SK-N-SH (cell line): ENCODE data around the gene TBCEL.

Source experiments
- CTCF ChIP-seq: fragments of 200-600 bp; sonication (generic); IDR thresholded peaks from 2 replicates; pipeline ENCODE4 v1.6.1; 2017; ENCODE audit warnings: antibody characterized with exemption, mild to moderate bottlenecking, moderate library complexity
- EP300 ChIP-seq, 2 experiments: IDR thresholded peaks; 2 replicates each; pipeline versions ENCODE4 v1.4.0 to v1.6.1; 2012; ENCODE audit warnings: borderline replicate concordance in 1 of 2, low read depth in 1 of 2, low read length in 1 of 2
- MXI1 ChIP-seq: IDR thresholded peaks from 2 replicates; pipeline ENCODE4 v1.6.1; 2012; ENCODE audit warnings: mild to moderate bottlenecking, low read depth, low read length, improper control_type of control experiment
- POLR2AphosphoS5 ChIP-seq: IDR thresholded peaks from 2 replicates; pipeline ENCODE4 v1.6.1; 2012; ENCODE audit warnings: low read depth, low read length
- RAD21 ChIP-seq: IDR thresholded peaks from 2 replicates; pipeline ENCODE4 v1.6.1; 2012; ENCODE audit warnings: mild to moderate bottlenecking, low read length
- RCOR1 ChIP-seq: fragments of 150-350 bp; IDR thresholded peaks from 2 replicates; pipeline ENCODE4 v1.6.1; 2017; ENCODE audit warnings: antibody characterized with exemption, low read length
- REST ChIP-seq: IDR thresholded peaks from 2 replicates; pipeline ENCODE4 v1.6.1; 2012; ENCODE audit warnings: mild to moderate bottlenecking, low read depth, low read length, moderate library complexity
- RXRA ChIP-seq: IDR thresholded peaks from 2 replicates; pipeline ENCODE4 v1.4.0; 2012; ENCODE audit warnings: low read depth, mild to moderate bottlenecking, borderline replicate concordance
- SMC3 ChIP-seq: IDR thresholded peaks from 2 replicates; pipeline ENCODE4 v1.6.1; 2012; ENCODE audit warnings: low read depth, low read length, improper control_type of control experiment
- TAF1 ChIP-seq: IDR thresholded peaks from 2 replicates; pipeline ENCODE4 v1.6.1; 2012; ENCODE audit warnings: low read depth, mild to moderate bottlenecking, low read length, moderate library complexity, borderline replicate concordance
- ZBTB33 ChIP-seq: IDR thresholded peaks from 2 replicates; pipeline ENCODE4 v1.4.0; 2012; ENCODE audit warnings: low read depth, borderline replicate concordance

GRCh38 chr11:121106812-121107211, 82.9 kb downstream of the TBCEL start:
- TF ChIP-seq RCOR1 = no peak
- TF ChIP-seq ZBTB33 = no peak
- TF ChIP-seq CTCF = no peak
- TF ChIP-seq EP300 (IDR thresholded peaks at IDR 0.05; ENCODE audit: borderline replicate concordance in 1 of 2, low read depth in 1 of 2, low read length in 1 of 2) = no peak
- TF ChIP-seq POLR2AphosphoS5 = no peak
- TF ChIP-seq REST = no peak
- no peak for TF ChIP-seq RAD21
- TF ChIP-seq SMC3 = no peak
- no peak for TF ChIP-seq TAF1
- no peak for TF ChIP-seq RXRA
- TF ChIP-seq MXI1 = no peak
